Smooth muscle cell (in vitro differentiated cells): ENCODE results near the gene ACSF3. TPM values are rescaled to one million over a fixed set of nuclear protein-coding genes. Genes with fewer than 3 reads are reported as not detected.

Source experiments
- DNase-seq: peaks from one replicate; lab custom pipeline; 2025; ENCODE audit not compliant: unreplicated experiment; lab: John Stamatoyannopoulos, UW
- H2AFZ ChIP-seq: fragments of 200-600 bp; sonication (generic); 2 replicates; pipeline ENCODE4 v1.6.0; 2016; ENCODE audit warnings: antibody characterized with exemption, low read depth, mild to moderate bottlenecking
- H3F3A ChIP-seq: fragments of 200-600 bp; sonication (generic); 2 replicates; pipeline ENCODE4 v1.6.0; 2017; ENCODE audit warnings: antibody characterized with exemption, low read depth
- H3K27ac ChIP-seq: fragments of 200-600 bp; sonication (generic); 2 replicates; pipeline ENCODE4 v1.5.1; 2016; ENCODE audit warnings: low read depth, mild to moderate bottlenecking
- H3K27me3 ChIP-seq: fragments of 200-600 bp; sonication (generic); 2 replicates; pipeline ENCODE4 v1.6.1; 2016; ENCODE audit warnings: low read depth, mild to moderate bottlenecking
- H3K36me3 ChIP-seq: fragments of 200-600 bp; sonication (generic); 2 replicates; pipeline ENCODE4 v1.5.1; 2016; ENCODE audit warnings: low read depth
- H3K4me1 ChIP-seq: fragments of 200-600 bp; sonication (generic); 2 replicates; pipeline ENCODE4 v1.5.1; 2016; ENCODE audit warnings: low read depth
- H3K4me2 ChIP-seq: fragments of 200-600 bp; sonication (generic); 2 replicates; pipeline ENCODE4 v1.6.0; 2016; ENCODE audit warnings: mild to moderate bottlenecking
- H3K4me3 ChIP-seq: fragments of 200-600 bp; sonication (generic); 2 replicates; pipeline ENCODE4 v1.5.1; 2016; ENCODE audit warnings: mild to moderate bottlenecking
- H3K79me2 ChIP-seq: fragments of 200-600 bp; sonication (generic); 2 replicates; pipeline ENCODE4 v1.6.0; 2016; ENCODE audit warnings: low read depth, mild to moderate bottlenecking
- H3K9ac ChIP-seq: fragments of 200-600 bp; sonication (generic); 2 replicates; pipeline ENCODE4 v1.6.0; 2016; ENCODE audit warnings: low read depth
- H3K9me3 ChIP-seq: fragments of 200-600 bp; sonication (generic); replicated peaks from 2 replicates; pipeline ENCODE4 v1.5.1; 2016; ENCODE audit warnings: low read depth
- H4K20me1 ChIP-seq: fragments of 200-600 bp; sonication (generic); 2 replicates; pipeline ENCODE4 v1.6.0; 2016; ENCODE audit warnings: low read depth
- WGBS: methylation state at CpG from one replicate; pipeline ENCODE4 v1.1.7; 2016; ENCODE audit warnings: low lambda C conversion rate; 5-methylcytosine and 5-hydroxymethylcytosine counted together
- polyA plus RNA-seq: library from polyadenylated mRNA; unstranded; fragments of >200 nt; fragmentation: Nextera tagmentation; extraction: Ambion mirVana; gene quantifications from 2 replicates; pipeline ENCODE4 v1.2.1, GENCODE V29; 2016
- total RNA-seq: library from RNA; depleted of rRNA; stranded (reverse); fragments of >200 nt; gene quantifications from 2 replicates; pipeline ENCODE4 v1.2.3, GENCODE V29; 2014
- TF ChIP-seq, protein P1 (sequence below): fragments of 200-600 bp; sonication (generic); IDR thresholded peaks from 2 replicates; pipeline ENCODE4 v1.5.1; 2017; ENCODE audit warnings: borderline replicate concordance, mild to moderate bottlenecking, antibody characterized with exemption; ENCODE audit not compliant: insufficient read depth, poor library complexity, severe bottlenecking

Gene ACSF3
- total and polyA plus RNA-seq, 2 experiments from 2014 or later: 13.6 to 15.1 TPM

GRCh38 chr16:89063768-89064320, 29.8 kb upstream of the ACSF3 start:
- H3K36me3 ChIP-seq: no peaks in the 10 kb centered on the region
- no peak overlapping the region for H3K4me2 ChIP-seq
- H3K4me3 ChIP-seq: no peak overlapping the region
- no peaks in the 10 kb centered on the region for H3K9me3 ChIP-seq
- WGBS: 90% methylated on average over 17 of the region's 17 CpGs
- DNase-seq: no peak
- no peaks in the 10 kb centered on the region for H3K79me2 ChIP-seq
- no peaks in the 10 kb centered on the region for H4K20me1 ChIP-seq
- H3K27me3 ChIP-seq: peaks cover 19% of the 10 kb centered on the region
- no peak overlapping the region for H3K27ac ChIP-seq
- TF ChIP-seq, protein P1, sequence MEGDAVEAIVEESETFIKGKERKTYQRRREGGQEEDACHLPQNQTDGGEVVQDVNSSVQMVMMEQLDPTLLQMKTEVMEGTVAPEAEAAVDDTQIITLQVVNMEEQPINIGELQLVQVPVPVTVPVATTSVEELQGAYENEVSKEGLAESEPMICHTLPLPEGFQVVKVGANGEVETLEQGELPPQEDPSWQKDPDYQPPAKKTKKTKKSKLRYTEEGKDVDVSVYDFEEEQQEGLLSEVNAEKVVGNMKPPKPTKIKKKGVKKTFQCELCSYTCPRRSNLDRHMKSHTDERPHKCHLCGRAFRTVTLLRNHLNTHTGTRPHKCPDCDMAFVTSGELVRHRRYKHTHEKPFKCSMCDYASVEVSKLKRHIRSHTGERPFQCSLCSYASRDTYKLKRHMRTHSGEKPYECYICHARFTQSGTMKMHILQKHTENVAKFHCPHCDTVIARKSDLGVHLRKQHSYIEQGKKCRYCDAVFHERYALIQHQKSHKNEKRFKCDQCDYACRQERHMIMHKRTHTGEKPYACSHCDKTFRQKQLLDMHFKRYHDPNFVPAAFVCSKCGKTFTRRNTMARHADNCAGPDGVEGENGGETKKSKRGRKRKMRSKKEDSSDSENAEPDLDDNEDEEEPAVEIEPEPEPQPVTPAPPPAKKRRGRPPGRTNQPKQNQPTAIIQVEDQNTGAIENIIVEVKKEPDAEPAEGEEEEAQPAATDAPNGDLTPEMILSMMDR: no peak
- no peaks in the 10 kb centered on the region for H3K4me1 ChIP-seq
- no peak overlapping the region for H3K9ac ChIP-seq
- H2AFZ ChIP-seq: no peak overlapping the region
- H3F3A ChIP-seq: no peaks in the 10 kb centered on the region

DNA sequence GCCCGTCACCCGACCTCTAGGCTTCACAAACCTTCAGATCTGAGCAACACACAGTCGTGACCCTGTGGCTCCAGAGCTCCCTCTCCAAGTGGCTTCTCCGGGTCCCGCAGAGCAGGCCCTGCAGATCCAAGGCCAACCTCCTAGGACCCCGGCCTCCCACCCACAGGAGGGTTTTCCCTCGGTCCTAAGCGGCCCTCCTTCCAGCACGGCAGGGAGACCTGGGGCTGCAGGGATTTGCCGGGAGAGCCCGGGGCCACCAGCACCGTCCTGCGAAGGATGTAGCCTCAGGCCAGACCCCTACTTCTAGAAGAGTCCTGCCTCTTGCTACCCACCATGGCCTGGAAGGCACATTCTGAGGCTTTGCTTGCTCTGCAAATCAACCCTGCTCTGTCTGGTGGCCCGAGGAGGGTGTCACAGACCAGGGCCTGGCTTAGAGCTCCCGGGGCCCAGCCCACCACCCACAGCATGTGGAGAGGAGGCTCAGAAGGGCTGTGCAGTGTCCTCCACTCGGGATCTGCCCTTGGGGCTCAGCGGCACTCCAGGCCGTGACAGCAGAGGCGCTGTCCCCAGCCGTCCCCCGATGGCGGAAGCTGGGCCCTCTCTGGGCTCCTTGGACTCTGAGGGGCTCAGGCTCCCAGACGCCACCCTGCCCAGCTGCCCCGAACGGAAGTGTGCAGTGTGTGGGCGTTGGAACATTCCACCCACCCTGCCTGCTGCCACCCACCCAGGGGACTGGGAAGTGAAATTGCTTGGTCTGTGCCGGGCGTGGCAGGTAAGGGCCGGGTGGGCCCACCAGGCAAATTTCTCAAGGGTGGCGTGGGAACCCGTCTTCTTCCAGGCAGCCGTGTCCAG, 28.8 kb upstream of the ACSF3 start:
- Histone ChIP-seq H4K20me1 (no peaks in the 10 kb centered on the region), H3K36me3 (no peaks in the 10 kb centered on the region), H3F3A (no peaks in the 10 kb centered on the region), H2AFZ (no peak overlapping the region), H3K4me2 (no peak overlapping the region), H3K4me3 (no peak overlapping the region), H3K4me1 (no peaks in the 10 kb centered on the region), H3K27me3 (peaks cover 17% of the 10 kb centered on the region), H3K9ac (no peak overlapping the region), H3K79me2 (no peaks in the 10 kb centered on the region), H3K9me3 (no peaks in the 10 kb centered on the region), H3K27ac (no peak overlapping the region)
- WGBS: 89% methylated on average over 29 of the region's 32 CpGs
- DNase-seq: no peak
- TF ChIP-seq, protein P1: no peak

- Histone ChIP-seq H3K4me2 (no peak overlapping the region), H3K4me3 (no peak overlapping the region), H3K9ac (no peak overlapping the region), H3K4me1 (no peaks in the 10 kb centered on the region), H2AFZ (no peak overlapping the region), H3K27me3 (peaks cover 11% of the 10 kb centered on the region), H4K20me1 (no peaks in the 10 kb centered on the region), H3K9me3 (no peaks in the 10 kb centered on the region), H3K79me2 (no peaks in the 10 kb centered on the region), H3K36me3 (no peaks in the 10 kb centered on the region), H3K27ac (no peak overlapping the region), H3F3A (no peaks in the 10 kb centered on the region)
- WGBS: 95% methylated on average over 11 of the region's 11 CpGs
- TF ChIP-seq, protein P1: no peak
- no peak for DNase-seq
These were observed 28.2 kb upstream of the ACSF3 start for GRCh38 chr16:89065458-89065822.

- 91% methylated on average over 21 of the region's 21 CpGs for WGBS
- Histone ChIP-seq H3F3A (no peaks in the 10 kb centered on the region), H3K36me3 (no peaks in the 10 kb centered on the region), H4K20me1 (no peaks in the 10 kb centered on the region), H3K27ac (no peak overlapping the region), H2AFZ (no peak overlapping the region), H3K27me3 (no peaks in the 10 kb centered on the region), H3K4me1 (peaks cover 6% of the 10 kb centered on the region), H3K4me2 (no peak overlapping the region), H3K4me3 (no peak overlapping the region), H3K9me3 (no peaks in the 10 kb centered on the region), H3K9ac (no peak overlapping the region), H3K79me2 (no peaks in the 10 kb centered on the region)
- DNase-seq: no peak
- TF ChIP-seq, protein P1: no peak
These were observed 26.9 kb upstream of the ACSF3 start for GRCh38 chr16:89066721-89067120.
